OCI-LY7 (cell line): ENCODE data around the gene KIAA0232.
"Not testable (repeated sequence)": the region's sequence is repeated elsewhere in the genome, so short reads cannot be mapped to it uniquely, and the experiment has no call there.

Experiments used
- CTCF ChIP-seq: fragments of 200-600 bp; sonication (generic); conservative IDR thresholded peaks from 2 replicates; pipeline ENCODE4 v1.5.1; 2014; ENCODE audit warnings: mild to moderate bottlenecking, antibody characterized with exemption, low read length, moderate library complexity, mixed read lengths
- EZH2phosphoT487 ChIP-seq: fragments of 200-600 bp; sonication (generic); IDR thresholded peaks from 2 replicates; pipeline ENCODE4 v1.6.1; 2018; ENCODE audit warnings: low read depth, borderline replicate concordance, mild to moderate bottlenecking, mixed run types, antibody characterized with exemption, low read length, moderate library complexity, mixed read lengths

GRCh38 chr4:6911917-6912316, 129.4 kb downstream of the KIAA0232 start:
- TF ChIP-seq CTCF, EZH2phosphoT487: not testable (repeated sequence)
